Fibroblast of lung (primary cell): Measurements from ENCODE around the gene ZP4.

Source experiments
- EZH2 ChIP-seq: IDR thresholded peaks from 2 replicates; pipeline ENCODE4 v1.5.1; 2012; ENCODE audit warnings: low read length, control low read depth, mild to moderate bottlenecking; ENCODE audit errors: missing control alignments
- TF ChIP-seq, protein P1 (sequence below), 2 donors: IDR thresholded peaks in 1 of 2; conservative IDR thresholded peaks in 1 of 2; 1 replicate in 1 of 2; 2 replicates in 1 of 2; pipeline ENCODE4 v1.5.1; 2011 to 2012; ENCODE audit warnings: low read length in 2 of 2, control low read depth in 1 of 2, inconsistent platforms in 1 of 2, low read depth in 1 of 2, mild to moderate bottlenecking in 1 of 2

- TF ChIP-seq, protein P1, sequence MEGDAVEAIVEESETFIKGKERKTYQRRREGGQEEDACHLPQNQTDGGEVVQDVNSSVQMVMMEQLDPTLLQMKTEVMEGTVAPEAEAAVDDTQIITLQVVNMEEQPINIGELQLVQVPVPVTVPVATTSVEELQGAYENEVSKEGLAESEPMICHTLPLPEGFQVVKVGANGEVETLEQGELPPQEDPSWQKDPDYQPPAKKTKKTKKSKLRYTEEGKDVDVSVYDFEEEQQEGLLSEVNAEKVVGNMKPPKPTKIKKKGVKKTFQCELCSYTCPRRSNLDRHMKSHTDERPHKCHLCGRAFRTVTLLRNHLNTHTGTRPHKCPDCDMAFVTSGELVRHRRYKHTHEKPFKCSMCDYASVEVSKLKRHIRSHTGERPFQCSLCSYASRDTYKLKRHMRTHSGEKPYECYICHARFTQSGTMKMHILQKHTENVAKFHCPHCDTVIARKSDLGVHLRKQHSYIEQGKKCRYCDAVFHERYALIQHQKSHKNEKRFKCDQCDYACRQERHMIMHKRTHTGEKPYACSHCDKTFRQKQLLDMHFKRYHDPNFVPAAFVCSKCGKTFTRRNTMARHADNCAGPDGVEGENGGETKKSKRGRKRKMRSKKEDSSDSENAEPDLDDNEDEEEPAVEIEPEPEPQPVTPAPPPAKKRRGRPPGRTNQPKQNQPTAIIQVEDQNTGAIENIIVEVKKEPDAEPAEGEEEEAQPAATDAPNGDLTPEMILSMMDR (conservative IDR thresholded peaks at IDR 0.05 in 1 of 2, IDR thresholded peaks at IDR 0.05 in 1 of 2; ENCODE audit: low read depth in 1 of 2, low read length in 2 of 2), result no peak
- TF ChIP-seq EZH2, result no peak
Measured at GRCh38 chr1:237858992-237859391, 31.7 kb downstream of the ZP4 start.
